HFFc6 (cell line): ENCODE measurements around the gene PDE4B. TPM values are rescaled to one million over a fixed set of nuclear protein-coding genes. Genes with fewer than 3 reads are reported as not detected.

Source experiments
- DNase-seq: peaks from one replicate; pipeline ENCODE4 v3.0.0-alpha.2; 2018
- H3K27ac Mint-ChIP-seq: 2 replicates; pipeline ENCODE4 v1.8.0; 2020; ENCODE audit warnings: mild to moderate bottlenecking, mixed read lengths
- H3K27me3 Mint-ChIP-seq: 2 replicates; pipeline ENCODE4 v1.8.0; 2021; ENCODE audit warnings: mild to moderate bottlenecking, moderate library complexity, mixed read lengths; ENCODE audit not compliant: insufficient read depth
- H3K36me3 Mint-ChIP-seq: 2 replicates; pipeline ENCODE4 v1.8.0; 2021; ENCODE audit warnings: low read depth, mixed read lengths
- H3K4me1 Mint-ChIP-seq: 2 replicates; pipeline ENCODE4 v1.8.0; 2020; ENCODE audit warnings: low read depth, mixed read lengths
- H3K4me3 Mint-ChIP-seq: 2 replicates; pipeline ENCODE4 v1.8.0; 2020; ENCODE audit warnings: mild to moderate bottlenecking, moderate library complexity, mixed read lengths
- H3K9me3 Mint-ChIP-seq: 2 replicates; pipeline ENCODE4 v1.8.0; 2020; ENCODE audit warnings: mild to moderate bottlenecking, mixed read lengths
- CTCF ChIP-seq: fragments of 200-600 bp; sonication (generic); IDR thresholded peaks from 2 replicates; pipeline ENCODE4 v1.5.0; 2021; ENCODE audit warnings: antibody characterized with exemption, mild to moderate bottlenecking
- total RNA-seq, 6 experiments: library from RNA; stranded (reverse); fragmentation: NEBNext Ultra II Directional; extraction: Animal tissue kit (Norgen Biotek cat#: 25700); gene quantifications; 2 replicates in 1 of 6; 3 replicates in 5 of 6; pipeline ENCODE4 v1.2.3, GENCODE V29; 2021

PDE4B gene
- total RNA-seq, 6 experiments from 2014 or later: 34.9 to 57.6 (median 42.8) TPM

GRCh38 chr1:65939191-65939590 lies 146.5 kb downstream of the PDE4B start:
- no peaks in the 10 kb centered on the region for H3K4me1 Mint-ChIP-seq
- no peak for TF ChIP-seq CTCF
- no peak overlapping the region for H3K4me3 Mint-ChIP-seq
- no peaks in the 10 kb centered on the region for H3K36me3 Mint-ChIP-seq
- no peak overlapping the region for H3K27ac Mint-ChIP-seq
- H3K27me3 Mint-ChIP-seq: peaks cover 2% of the 10 kb centered on the region
- H3K9me3 Mint-ChIP-seq: no peaks in the 10 kb centered on the region
- no peak for DNase-seq

- no peak for DNase-seq
- TF ChIP-seq CTCF: no peak
Observed at GRCh38 chr1:65939636-65940035, 146.9 kb downstream of the PDE4B start.

GRCh38 chr1:65940126-65940525 lies 147.4 kb downstream of the PDE4B start:
- Mint-ChIP-seq H3K4me1 (peaks cover 2% of the 10 kb centered on the region; the same call in 1 of the 2 replicates), H3K27ac (no peak overlapping the region), H3K27me3 (peaks cover 2% of the 10 kb centered on the region), H3K36me3 (no peaks in the 10 kb centered on the region), H3K9me3 (no peaks in the 10 kb centered on the region), H3K4me3 (no peak overlapping the region)
- no peak for TF ChIP-seq CTCF
- DNase-seq: no peak

More at GRCh38 chr1:65939636-65940035, 146.9 kb downstream of the PDE4B start:
- H3K36me3 Mint-ChIP-seq: no peaks in the 10 kb centered on the region
- no peaks in the 10 kb centered on the region for H3K9me3 Mint-ChIP-seq
- no peak overlapping the region for H3K27ac Mint-ChIP-seq
- peaks cover 2% of the 10 kb centered on the region for H3K27me3 Mint-ChIP-seq
- no peak overlapping the region for H3K4me3 Mint-ChIP-seq
- H3K4me1 Mint-ChIP-seq: no peaks in the 10 kb centered on the region

GRCh38 chr1:65942476-65942875 lies 149.8 kb downstream of the PDE4B start:
- Mint-ChIP-seq H3K27me3 (peaks cover 2% of the 10 kb centered on the region), H3K27ac (no peak overlapping the region), H3K36me3 (no peaks in the 10 kb centered on the region), H3K9me3 (no peaks in the 10 kb centered on the region), H3K4me1 (peaks cover 21% of the 10 kb centered on the region), H3K4me3 (no peak overlapping the region)
- TF ChIP-seq CTCF: no peak
- no peak for DNase-seq

- peaks cover 37% of the 10 kb centered on the region for H3K4me1 Mint-ChIP-seq
- no peak overlapping the region for H3K27ac Mint-ChIP-seq
- no peak overlapping the region for H3K4me3 Mint-ChIP-seq
- TF ChIP-seq CTCF: no peak
- H3K9me3 Mint-ChIP-seq: no peaks in the 10 kb centered on the region
- no peak for DNase-seq
- H3K36me3 Mint-ChIP-seq: no peaks in the 10 kb centered on the region
- no peaks in the 10 kb centered on the region; the same call in 1 of the 2 replicates for H3K27me3 Mint-ChIP-seq
Observed at GRCh38 chr1:65946376-65946775, 153.7 kb downstream of the PDE4B start.

GRCh38 chr1:65946960-65947359 lies 154.3 kb downstream of the PDE4B start:
- Mint-ChIP-seq H3K36me3 (no peaks in the 10 kb centered on the region), H3K27me3 (no peaks in the 10 kb centered on the region), H3K9me3 (no peaks in the 10 kb centered on the region), H3K27ac (no peak overlapping the region; the same call in 1 of the 2 replicates), H3K4me1 (peaks cover 39% of the 10 kb centered on the region), H3K4me3 (no peak overlapping the region)
- peak; percentile 81 for DNase-seq
- no peak for TF ChIP-seq CTCF
